H9 (cell line): ENCODE results near the gene RANGRF. TPM values are rescaled to one million over a fixed set of nuclear protein-coding genes. Genes with fewer than 3 reads are reported as not detected.

Experiments
- DNase-seq: peaks from one replicate; pipeline ENCODE4 v3.0.0-alpha.2; 2017
- H2AFZ ChIP-seq: one replicate; pipeline ENCODE4 v1.6.1; 2013; ENCODE audit warnings: mild to moderate bottlenecking, low read length, control low read depth, moderate library complexity
- H2AK5ac ChIP-seq: 2 replicates; pipeline ENCODE4 v1.6.1; 2013; ENCODE audit warnings: low read length, control low read depth, mixed read lengths; ENCODE audit not compliant: insufficient read length
- H2BK120ac ChIP-seq: one replicate; pipeline ENCODE4 v1.6.1; 2013; ENCODE audit warnings: low read depth, mild to moderate bottlenecking, low read length, control low read depth, inconsistent platforms; ENCODE audit not compliant: poor library complexity, severe bottlenecking
- H2BK12ac ChIP-seq: 2 replicates; pipeline ENCODE4 v1.6.1; 2013; ENCODE audit warnings: low read length, control low read depth, mixed read lengths, low read depth; ENCODE audit not compliant: insufficient read length
- H2BK15ac ChIP-seq: 2 replicates; pipeline ENCODE4 v1.6.1; 2013; ENCODE audit warnings: low read depth, low read length, control low read depth
- H2BK20ac ChIP-seq: one replicate; pipeline ENCODE4 v1.6.1; 2013; ENCODE audit warnings: low read depth, mild to moderate bottlenecking, low read length, control low read depth, inconsistent platforms; ENCODE audit not compliant: poor library complexity, severe bottlenecking
- H2BK5ac ChIP-seq: 2 replicates; pipeline ENCODE4 v1.6.1; 2013; ENCODE audit warnings: low read length, control low read depth, mixed read lengths; ENCODE audit not compliant: insufficient read length
- H3K14ac ChIP-seq: 2 replicates; pipeline ENCODE4 v1.6.1; 2013; ENCODE audit warnings: low read length, control low read depth; ENCODE audit not compliant: insufficient read depth
- H3K18ac ChIP-seq: 2 replicates; pipeline ENCODE4 v1.6.1; 2013; ENCODE audit warnings: low read depth, mild to moderate bottlenecking, mixed read lengths, low read length, control low read depth; ENCODE audit not compliant: insufficient read length
- H3K23ac ChIP-seq: 2 replicates; pipeline ENCODE4 v1.6.1; 2013; ENCODE audit warnings: low read length, control low read depth, mixed read lengths, low read depth; ENCODE audit not compliant: insufficient read length
- H3K23me2 ChIP-seq: 2 replicates; pipeline ENCODE4 v1.6.1; 2013; ENCODE audit warnings: low read depth, mild to moderate bottlenecking, mixed read lengths, low read length, control low read depth; ENCODE audit not compliant: insufficient read length, poor library complexity, severe bottlenecking
- H3K27ac ChIP-seq: 2 replicates; pipeline ENCODE4 v1.5.1; 2013; ENCODE audit warnings: low read length, control low read depth, mixed read lengths, low read depth; ENCODE audit not compliant: insufficient read length
- H3K27me3 ChIP-seq: 2 replicates; pipeline ENCODE4 v1.6.1; 2013; ENCODE audit warnings: low read length, control low read depth, inconsistent platforms; ENCODE audit not compliant: insufficient read depth
- H3K4ac ChIP-seq: 2 replicates; pipeline ENCODE4 v1.6.1; 2013; ENCODE audit warnings: low read depth, mild to moderate bottlenecking, control low read depth, inconsistent platforms, low read length, moderate library complexity
- H3K4me1 ChIP-seq: 2 replicates; pipeline ENCODE4 v1.6.1; 2013; ENCODE audit warnings: low read length, control low read depth, inconsistent platforms; ENCODE audit not compliant: insufficient read depth
- H3K4me2 ChIP-seq: 2 replicates; pipeline ENCODE4 v1.6.1; 2013; ENCODE audit warnings: low read length, control low read depth, mixed read lengths; ENCODE audit not compliant: insufficient read length, insufficient read depth
- H3K56ac ChIP-seq: 2 replicates; pipeline ENCODE4 v1.6.1; 2013; ENCODE audit warnings: low read depth, mild to moderate bottlenecking, mixed read lengths, low read length, control low read depth; ENCODE audit not compliant: insufficient read length
- H3K79me1 ChIP-seq: 2 replicates; pipeline ENCODE4 v1.6.1; 2013; ENCODE audit warnings: low read depth, mild to moderate bottlenecking, moderate library complexity, low read length, control low read depth, inconsistent platforms; ENCODE audit not compliant: insufficient read depth, poor library complexity, severe bottlenecking
- H3K79me2 ChIP-seq: 2 replicates; pipeline ENCODE4 v1.6.1; 2013; ENCODE audit warnings: low read length, control low read depth, inconsistent platforms; ENCODE audit not compliant: insufficient read depth
- H3K9ac ChIP-seq: 2 replicates; pipeline ENCODE4 v1.6.1; 2013; ENCODE audit warnings: low read length, control low read depth, mixed read lengths; ENCODE audit not compliant: insufficient read length; ENCODE audit errors: extremely low read depth
- H3K9me3 ChIP-seq: one replicate; pipeline ENCODE4 v1.6.1; 2013; ENCODE audit warnings: low read depth, low read length, inconsistent platforms; ENCODE audit not compliant: control insufficient read depth
- H3T11ph ChIP-seq: one replicate; pipeline ENCODE4 v1.6.1; 2013; ENCODE audit warnings: mild to moderate bottlenecking, low read length, control low read depth, inconsistent platforms
- H4K20me1 ChIP-seq: one replicate; pipeline ENCODE4 v1.6.1; 2013; ENCODE audit not compliant: control insufficient read depth, insufficient read length, insufficient read depth
- H4K5ac ChIP-seq: 2 replicates; pipeline ENCODE4 v1.6.1; 2013; ENCODE audit warnings: low read depth, mild to moderate bottlenecking, mixed read lengths, low read length, control low read depth; ENCODE audit not compliant: insufficient read length
- H4K8ac ChIP-seq: replicated peaks from 2 replicates; pipeline ENCODE4 v1.6.1; 2013; ENCODE audit warnings: low read length, control low read depth, mixed read lengths, low read depth; ENCODE audit not compliant: insufficient read length
- H4K91ac ChIP-seq: 2 replicates; pipeline ENCODE4 v1.6.1; 2013; ENCODE audit warnings: low read depth, mild to moderate bottlenecking, moderate library complexity, mixed read lengths, low read length, control low read depth; ENCODE audit not compliant: insufficient read length
- H3K27ac Mint-ChIP-seq, 3 experiments: 2 replicates in 2 of 3; 3 replicates in 1 of 3; pipeline ENCODE4 v1.8.0; 2020 to 2021; ENCODE audit warnings: mixed read lengths in 3 of 3, mild to moderate bottlenecking in 1 of 3, moderate library complexity in 1 of 3
- H3K27me3 Mint-ChIP-seq: 2 replicates; pipeline ENCODE4 v1.8.0; 2021; ENCODE audit warnings: low read depth, mild to moderate bottlenecking, moderate library complexity, mixed read lengths
- H3K36me3 Mint-ChIP-seq, 3 experiments: 2 replicates in 2 of 3; 3 replicates in 1 of 3; pipeline ENCODE4 v1.8.0; 2020 to 2021; ENCODE audit warnings: low read depth in 3 of 3, mixed read lengths in 3 of 3; ENCODE audit not compliant: insufficient read depth in 1 of 3
- H3K4me1 Mint-ChIP-seq, 2 experiments: 2 replicates each; pipeline ENCODE4 v1.8.0; 2020; ENCODE audit warnings: mixed read lengths in 2 of 2
- H3K4me3 Mint-ChIP-seq, 2 experiments: 2 replicates in 1 of 2; 3 replicates in 1 of 2; pipeline ENCODE4 v1.8.0; 2020 to 2021; ENCODE audit warnings: mild to moderate bottlenecking in 2 of 2, mixed read lengths in 2 of 2, moderate library complexity in 1 of 2
- H3K9me3 Mint-ChIP-seq, 2 experiments: 2 replicates in 1 of 2; 3 replicates in 1 of 2; pipeline ENCODE4 v1.8.0; 2020; ENCODE audit warnings: mild to moderate bottlenecking in 2 of 2, mixed read lengths in 2 of 2, moderate library complexity in 1 of 2
- CTCF ChIP-seq: fragments of 200-600 bp; sonication (generic); conservative IDR thresholded peaks from 3 replicates; pipeline ENCODE4 v1.8.0; 2021; ENCODE audit warnings: antibody characterized with exemption, mild to moderate bottlenecking
- WGBS: extraction: QIAGEN DNeasy Blood & Tissue Kit; methylation state at CpG from one replicate; pipeline ENCODE4 v1.1.7; 2013; ENCODE audit warnings: missing lambda C conversion rate, low lambda C conversion rate, mixed read lengths; ENCODE audit not compliant: insufficient read length; ENCODE audit errors: extremely low coverage; 5-methylcytosine and 5-hydroxymethylcytosine counted together
- total RNA-seq: library from RNA; stranded (reverse); gene quantifications from 2 replicates; pipeline ENCODE4 v1.2.1, GENCODE V29; 2021

Gene RANGRF
- total RNA-seq, 1 experiment from 2014 or later: 36.9 TPM

DNA sequence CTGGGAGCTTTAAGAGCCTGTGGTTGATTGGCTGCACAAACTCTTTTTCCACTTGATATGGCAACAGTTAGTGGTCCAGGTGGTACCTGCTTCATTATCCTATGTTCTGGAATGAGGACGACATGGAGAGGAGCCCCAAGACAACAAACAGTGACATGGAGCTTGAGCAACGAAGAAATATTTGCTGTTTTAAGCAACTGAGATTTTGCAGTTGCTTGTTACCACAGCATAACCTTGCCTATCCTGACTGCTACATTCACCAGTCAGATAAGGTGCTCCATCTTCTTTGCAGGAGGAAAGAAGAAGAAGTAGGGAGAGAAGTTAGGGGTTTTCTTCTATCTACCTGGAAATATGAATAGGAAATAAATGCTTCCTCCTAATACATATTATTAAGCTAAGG lies 43.7 kb downstream of the RANGRF start:
- Histone ChIP-seq H3K23me2 (peaks cover 3% of the 10 kb centered on the region), H3K56ac (no peak overlapping the region), H2BK120ac (no peak overlapping the region), H3K79me1 (no peaks in the 10 kb centered on the region), H4K8ac (no peak overlapping the region), H3K4me2 (no peak overlapping the region), H4K91ac (no peak overlapping the region), H3T11ph (no peak overlapping the region), H3K14ac (no peak overlapping the region), H3K9ac (no peak overlapping the region), H3K79me2 (no peaks in the 10 kb centered on the region), H3K4me1 (no peaks in the 10 kb centered on the region), H2BK15ac (no peak overlapping the region), H4K20me1 (no peaks in the 10 kb centered on the region), H3K23ac (no peak overlapping the region), H3K27me3 (no peaks in the 10 kb centered on the region), H2AFZ (no peak overlapping the region), H4K5ac (no peak overlapping the region), H3K27ac (no peak overlapping the region), H3K18ac (no peak overlapping the region), H3K9me3 (no peaks in the 10 kb centered on the region), H2BK12ac (no peak overlapping the region), H3K4ac (no peak overlapping the region), H2AK5ac (no peak overlapping the region), H2BK20ac (no peak overlapping the region), H2BK5ac (no peak overlapping the region)
- TF ChIP-seq CTCF: no peak
- DNase-seq: no peak
- Mint-ChIP-seq H3K27ac (no peak overlapping the region), H3K36me3 (no peaks in the 10 kb centered on the region; a peak in 1 of 7 replicates), H3K4me1 (peaks cover 3 to 6% of the 10 kb centered on the region in 2 experiments), H3K4me3 (no peak overlapping the region), H3K9me3 (no peaks in the 10 kb centered on the region), H3K27me3 (peaks cover 13% of the 10 kb centered on the region)
- no CpG with 5 or more reads among the region's 2 CpGs for WGBS
